Measurements from ENCODE around the gene MYH10.
"Not testable (repeated sequence)": the region's sequence is repeated elsewhere in the genome, so short reads cannot be mapped to it uniquely, and the experiment has no call there.

Gene MYH10

GRCh38 chr17:8630227-8630801 lies at the start of gene MYH10:
Gene MYH10, minus strand, starts transcription at chr17:8630725. Its CDS starts 7,479 bp downstream, at chr17:8623246.
- DNase-seq, result peak; percentile 27

- no peak for DNase-seq
Measured at GRCh38 chr17:8679126-8679525, 48.6 kb upstream of the MYH10 start.

GRCh38 chr17:8675306-8675705 lies 44.8 kb upstream of the MYH10 start:
- no peak for DNase-seq

- no peak for DNase-seq
Measured at GRCh38 chr17:8674344-8675305, 44.1 kb upstream of the MYH10 start.

GRCh38 chr17:8673612-8674011 lies 43.1 kb upstream of the MYH10 start:
- no peak for DNase-seq

GRCh38 chr17:8672326-8672725 lies 41.8 kb upstream of the MYH10 start:
- no peak for DNase-seq

- no peak for DNase-seq
Measured at GRCh38 chr17:8670421-8670820, 39.9 kb upstream of the MYH10 start.

GRCh38 chr17:8668176-8668740 lies 37.7 kb upstream of the MYH10 start:
- no peak for DNase-seq

GRCh38 chr17:8667421-8667820 lies 36.9 kb upstream of the MYH10 start:
- no peak for DNase-seq

- no peak for DNase-seq
Measured at GRCh38 chr17:8665684-8666083, 35.2 kb upstream of the MYH10 start.

GRCh38 chr17:8664456-8665126 lies 34.1 kb upstream of the MYH10 start:
- DNase-seq, result no peak

GRCh38 chr17:8662973-8663372 lies 32.4 kb upstream of the MYH10 start:
- DNase-seq, result no peak

GRCh38 chr17:8662076-8662831 lies 31.7 kb upstream of the MYH10 start:
- DNase-seq, result no peak

GRCh38 chr17:8660709-8661108 lies 30.2 kb upstream of the MYH10 start:
- DNase-seq, result not testable (repeated sequence)

GRCh38 chr17:8659758-8660410 lies 29.4 kb upstream of the MYH10 start:
- no peak for DNase-seq

GRCh38 chr17:8658810-8659209 lies 28.3 kb upstream of the MYH10 start:
- DNase-seq, result no peak

GRCh38 chr17:8656693-8657092 lies 26.2 kb upstream of the MYH10 start:
- no peak for DNase-seq

- no peak for DNase-seq
Measured at GRCh38 chr17:8654822-8655221, 24.3 kb upstream of the MYH10 start.

GRCh38 chr17:8651013-8651412 lies 20.5 kb upstream of the MYH10 start:
- DNase-seq, result no peak

- DNase-seq, result no peak
Measured at GRCh38 chr17:8650119-8650499, 19.6 kb upstream of the MYH10 start.

GRCh38 chr17:8649157-8650118 lies 18.9 kb upstream of the MYH10 start:
- DNase-seq, result no peak

Measured in stimulated activated CD8-positive, alpha-beta memory T cell treated with anti-CD3 and anti-CD28 coated beads, Interleukin-4, amount 100 ng/mL, for 48 hours (primary cell).